ENCODE data around the gene PARP2. TPM values are rescaled to one million over a fixed set of nuclear protein-coding genes. Genes with fewer than 3 reads are reported as not detected.
A peak's percentile ranks its signal among the peaks of the same experiment; 100 is the strongest.

The PARP2 gene, protein sequence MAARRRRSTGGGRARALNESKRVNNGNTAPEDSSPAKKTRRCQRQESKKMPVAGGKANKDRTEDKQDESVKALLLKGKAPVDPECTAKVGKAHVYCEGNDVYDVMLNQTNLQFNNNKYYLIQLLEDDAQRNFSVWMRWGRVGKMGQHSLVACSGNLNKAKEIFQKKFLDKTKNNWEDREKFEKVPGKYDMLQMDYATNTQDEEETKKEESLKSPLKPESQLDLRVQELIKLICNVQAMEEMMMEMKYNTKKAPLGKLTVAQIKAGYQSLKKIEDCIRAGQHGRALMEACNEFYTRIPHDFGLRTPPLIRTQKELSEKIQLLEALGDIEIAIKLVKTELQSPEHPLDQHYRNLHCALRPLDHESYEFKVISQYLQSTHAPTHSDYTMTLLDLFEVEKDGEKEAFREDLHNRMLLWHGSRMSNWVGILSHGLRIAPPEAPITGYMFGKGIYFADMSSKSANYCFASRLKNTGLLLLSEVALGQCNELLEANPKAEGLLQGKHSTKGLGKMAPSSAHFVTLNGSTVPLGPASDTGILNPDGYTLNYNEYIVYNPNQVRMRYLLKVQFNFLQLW
- 41.1 and 49.4 TPM in 2 replicates for total RNA-seq (2022)
- Bru-seq, nascent RNA, result percentile 77 among the genes with signal in this experiment
- BruChase-seq, experiment 1, labeled RNA remaining after a 2-hour chase, result percentile 77 among the genes with signal in this experiment
- percentile 83 among the genes with signal in this experiment for BruChase-seq, experiment 2, labeled RNA remaining after a 6-hour chase
- long read RNA-seq, transcript PARP2-202 (16 exons, 1,881 nt), result minor isoform, 5 of 99 reads
- long read RNA-seq, transcript PARP2-201 (16 exons, 1,886 nt), result major isoform, 63 of 99 reads
- long read RNA-seq, partial matches to known transcripts, result 15 of 99 reads
- long read RNA-seq, other reads (novel, unspliced or antisense), result 12 of 99 reads

- Histone ChIP-seq H3K4me1 (no peaks in the 10 kb centered on the region), H3K27me3 (replicated peaks; ENCODE audit: control insufficient read depth, insufficient read depth, low read length) (no peaks in the 10 kb centered on the region), H3K36me3 (ENCODE audit: control insufficient read depth, insufficient read depth, low read length) (no peaks in the 10 kb centered on the region), H3K4me3 (ENCODE audit: low read depth, low read length) (peak within 1 kb of the TSS; percentile 78), H3K9me3 (no peaks in the 10 kb centered on the region)
- Mint-ChIP-seq H3K4me3 (ENCODE audit: unreplicated experiment) (peak within 1 kb of the TSS; percentile 92), H3K27ac (ENCODE audit: unreplicated experiment) (peak within 1 kb of the TSS; percentile 98), H3K27me3 (ENCODE audit: insufficient read depth, unreplicated experiment) (no peaks in the 10 kb centered on the region), H3K36me3 (ENCODE audit: insufficient read depth, unreplicated experiment) (peaks cover 50% of the 10 kb centered on the region), H3K4me1 (ENCODE audit: low read depth, unreplicated experiment) (peaks cover 11% of the 10 kb centered on the region), H3K9me3 (ENCODE audit: unreplicated experiment) (no peaks in the 10 kb centered on the region)
- POLR2A ChIA-PET, result interaction anchor here (0.6 to 3.0 kb wide), 16 partner anchors 9 to 1038 kb away, joined by 4 to 60 read pairs (median 8); partner anchors contain the start of genes APEX1, CCNB1IP1, OSGEP and PIP4P1
- intact Hi-C loops (cut with micrococcal nuclease; ENCODE audit: unreplicated experiment), result loop anchor here (1.0 to 2.0 kb wide), 7 partner anchors 10 to 340 kb away; partner anchors contain the start of genes APEX1 and CCNB1IP1
- TSS peak; percentile 97 for BruUV-seq (replicated peaks)
- DNase-seq, result peak; percentile 99 to 100
- CTCF ChIA-PET, result interaction anchor here (0.6 to 2.0 kb wide), 14 partner anchors 8 to 1367 kb away, joined by 3 to 10 read pairs (median 5); partner anchors contain the start of genes PIP4P1 and PNP
- no peak for TF ChIP-seq CTCF (IDR thresholded peaks at IDR 0.05; ENCODE audit: insufficient read depth in 1 of 2, low read depth in 1 of 2, low read length in 1 of 2, severe bottlenecking in 1 of 2, unreplicated experiment in 1 of 2)
Observed at GRCh38 chr14:20343092-20343861, at the start of gene PARP2. Gene PARP2 (plus strand): TSS chr14:20343635. CDS start chr14:20343642, 7 bp downstream.

- H3K36me3 ChIP-seq (ENCODE audit: control insufficient read depth, insufficient read depth, low read length), result peaks cover 2% of the 10 kb centered on the region; the same call in 1 of the 2 replicates
- Mint-ChIP-seq H3K27me3 (ENCODE audit: insufficient read depth, unreplicated experiment) (no peaks in the 10 kb centered on the region), H3K4me3 (ENCODE audit: unreplicated experiment) (no peak overlapping the region), H3K27ac (ENCODE audit: unreplicated experiment) (no peak overlapping the region), H3K9me3 (ENCODE audit: unreplicated experiment) (no peaks in the 10 kb centered on the region), H3K4me1 (ENCODE audit: low read depth, unreplicated experiment) (no peaks in the 10 kb centered on the region), H3K36me3 (ENCODE audit: insufficient read depth, unreplicated experiment) (peaks cover 33% of the 10 kb centered on the region)
- ChIA-PET POLR2A (no interaction called here), CTCF (no interaction called here)
- H3K9me3 ChIP-seq, result no peaks in the 10 kb centered on the region
- BruUV-seq (replicated peaks), result no TSS peak
- H3K4me3 ChIP-seq (ENCODE audit: low read depth, low read length), result no peak overlapping the region
- no peaks in the 10 kb centered on the region for H3K4me1 ChIP-seq
- TF ChIP-seq CTCF (IDR thresholded peaks at IDR 0.05; ENCODE audit: insufficient read depth in 1 of 2, low read depth in 1 of 2, low read length in 1 of 2, severe bottlenecking in 1 of 2, unreplicated experiment in 1 of 2), result no peak
- no peaks in the 10 kb centered on the region for H3K27me3 ChIP-seq (replicated peaks; ENCODE audit: control insufficient read depth, insufficient read depth, low read length)
- DNase-seq, result no peak
- intact Hi-C loops (cut with micrococcal nuclease; ENCODE audit: unreplicated experiment), result no loop called here
Observed at GRCh38 chr14:20294636-20295035, 48.8 kb upstream of the PARP2 start.
